Esophagus muscularis mucosa (tissue), 3 donors: Measurements from ENCODE around the gene IMPDH2.

Experiments
- CTCF ChIP-seq, 3 experiments: fragments of 200-600 bp in 2 of 3; fragments of 450-650 bp in 1 of 3; sonication (generic) in 2 of 3; IDR thresholded peaks; one replicate each; pipeline ENCODE4 v1.5.1; 2017 to 2019; ENCODE audit warnings: antibody characterized with exemption in 3 of 3, mild to moderate bottlenecking in 2 of 3, moderate library complexity in 1 of 3
- POLR2AphosphoS5 ChIP-seq, 2 donors: sonication (generic); formaldehyde crosslinking; IDR thresholded peaks; one replicate each; pipeline ENCODE4 v1.6.1; 2017; ENCODE audit warnings: antibody characterized with exemption in 2 of 2

- TF ChIP-seq POLR2AphosphoS5 (IDR thresholded peaks at IDR 0.05) (no peak), CTCF (IDR thresholded peaks at IDR 0.05) (no peak)
Measured at GRCh38 chr3:48989126-48989795, 39.9 kb downstream of the IMPDH2 start.
